ENCODE measurements around the gene COMMD1.
"Not testable (repeated sequence)": the region's sequence is repeated elsewhere in the genome, so short reads cannot be mapped to it uniquely, and the experiment has no call there.

Gene COMMD1

GRCh38 chr2:62065243-62065642, 159.8 kb downstream of the COMMD1 start:
- no peak for DNase-seq (ENCODE audit: low read depth in 4 of 4, low spot score in 1 of 4)

- DNase-seq (ENCODE audit: low read depth in 4 of 4, low spot score in 1 of 4) = no peak
Measured at GRCh38 chr2:62071126-62071598, 165.7 kb downstream of the COMMD1 start.

- no peak for DNase-seq (ENCODE audit: low read depth in 4 of 4, low spot score in 1 of 4)
Measured at GRCh38 chr2:62071760-62072680, 166.5 kb downstream of the COMMD1 start.

- DNase-seq (ENCODE audit: low read depth in 4 of 4, low spot score in 1 of 4) = no peak
Measured at GRCh38 chr2:62074233-62074632, 168.8 kb downstream of the COMMD1 start.

GRCh38 chr2:62076980-62077638, 171.6 kb downstream of the COMMD1 start:
- DNase-seq (ENCODE audit: low read depth in 4 of 4, low spot score in 1 of 4) = no peak

GRCh38 chr2:62084801-62085200, 179.3 kb downstream of the COMMD1 start:
- DNase-seq (ENCODE audit: low read depth in 4 of 4, low spot score in 1 of 4) = no peak

GRCh38 chr2:62089658-62090057, 184.2 kb downstream of the COMMD1 start:
- no peak for DNase-seq (ENCODE audit: low read depth in 4 of 4, low spot score in 1 of 4)

- DNase-seq (ENCODE audit: low read depth in 4 of 4, low spot score in 1 of 4) = no peak
Measured at GRCh38 chr2:62091471-62091870, 186.0 kb downstream of the COMMD1 start.

GRCh38 chr2:62099050-62099449, 193.6 kb downstream of the COMMD1 start:
- no peak for DNase-seq (ENCODE audit: low read depth in 4 of 4, low spot score in 1 of 4)

- DNase-seq (ENCODE audit: low read depth in 4 of 4, low spot score in 1 of 4) = no peak
Measured at GRCh38 chr2:62099523-62100175, 194.2 kb downstream of the COMMD1 start.

GRCh38 chr2:62101886-62102285, 196.4 kb downstream of the COMMD1 start:
- DNase-seq (ENCODE audit: low read depth in 4 of 4, low spot score in 1 of 4) = no peak

GRCh38 chr2:62102402-62102920, 197.0 kb downstream of the COMMD1 start:
- no peak for DNase-seq (ENCODE audit: low read depth in 4 of 4, low spot score in 1 of 4)

- DNase-seq (ENCODE audit: low read depth in 4 of 4, low spot score in 1 of 4) = no peak
Measured at GRCh38 chr2:62109554-62109953, 204.1 kb downstream of the COMMD1 start.

- DNase-seq (ENCODE audit: low read depth in 4 of 4, low spot score in 1 of 4) = no peak
Measured at GRCh38 chr2:62110415-62111025, 205.0 kb downstream of the COMMD1 start.

GRCh38 chr2:62112179-62112578, 206.7 kb downstream of the COMMD1 start:
- DNase-seq (ENCODE audit: low read depth in 4 of 4, low spot score in 1 of 4) = no peak

GRCh38 chr2:62114564-62114963, 209.1 kb downstream of the COMMD1 start:
- DNase-seq (ENCODE audit: low read depth in 4 of 4, low spot score in 1 of 4) = no peak

GRCh38 chr2:62116983-62117382, 211.5 kb downstream of the COMMD1 start:
- no peak for DNase-seq (ENCODE audit: low read depth in 4 of 4, low spot score in 1 of 4)

- no peak for DNase-seq (ENCODE audit: low read depth in 4 of 4, low spot score in 1 of 4)
Measured at GRCh38 chr2:62118160-62118559, 212.7 kb downstream of the COMMD1 start.

GRCh38 chr2:62119311-62119974, 214.0 kb downstream of the COMMD1 start:
- DNase-seq (ENCODE audit: low read depth in 4 of 4, low spot score in 1 of 4) = no peak

GRCh38 chr2:62126239-62126638, 220.8 kb downstream of the COMMD1 start:
- not testable (repeated sequence) for DNase-seq (ENCODE audit: low read depth in 4 of 4, low spot score in 1 of 4)

All from stimulated activated CD4-positive, alpha-beta T cell treated with anti-CD3 and anti-CD28 coated beads, Interleukin-1b, Interleukin-23, amount 100 ng/mL, for 24 hours (primary cell).